Measurements from ENCODE around the gene MROH8.

DNA sequence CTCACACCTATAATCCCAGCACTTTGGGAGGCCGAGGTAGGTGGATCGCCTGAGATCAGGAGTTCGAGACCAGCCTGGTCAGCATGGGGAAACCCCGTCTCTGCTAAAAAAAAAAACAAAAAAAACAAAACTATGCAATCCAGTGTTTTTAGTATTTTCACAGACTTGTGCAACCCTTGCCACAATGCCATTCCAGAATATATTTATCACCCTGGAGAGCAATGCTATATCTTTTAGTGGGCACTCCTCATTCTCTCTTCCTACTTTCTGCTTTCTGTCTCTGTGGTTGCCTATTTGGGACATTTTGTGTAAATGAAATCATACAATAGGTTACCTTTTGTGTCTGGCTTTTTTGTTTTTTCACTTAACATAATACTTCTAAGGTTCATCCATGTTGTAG lies 39.1 kb upstream of the MROH8 start:
- TF ChIP-seq POLR2AphosphoS5 (IDR thresholded peaks at IDR 0.05) (no peak), CTCF (IDR thresholded peaks at IDR 0.05) (no peak)
